ENCODE data around the gene MFSD11. TPM values are rescaled to one million over a fixed set of nuclear protein-coding genes. Genes with fewer than 3 reads are reported as not detected.

The MFSD11 gene
- total RNA-seq, 2 donors from 2014 or later: 49.7 to 52.3 TPM

- Histone ChIP-seq H3K4me1 (ENCODE audit: control insufficient read depth in 1 of 2, low read depth in 2 of 2) (peaks cover 42 to 81% of the 10 kb centered on the region in 2 donors), H3K36me3 (no peaks in the 10 kb centered on the region), H3K27me3 (replicated peaks; ENCODE audit: insufficient read depth) (no peaks in the 10 kb centered on the region), H3K27ac (peak overlapping the region; percentile 94 to 98), H3K9me3 (no peaks in the 10 kb centered on the region), H3K4me3 (peak overlapping the region; percentile 69)
- ATAC-seq (ENCODE audit: insufficient number of reproducible peaks, low FRiP score, low read depth): no peak
- no peak for TF ChIP-seq CTCF (IDR thresholded peaks at IDR 0.05)
- DNase-seq (ENCODE audit: low spot score): no peak
These were observed 37.7 kb upstream of the MFSD11 start for GRCh38 chr17:76700270-76700616.

GRCh38 chr17:76700617-76701470, 37.1 kb upstream of the MFSD11 start:
- Histone ChIP-seq H3K4me1 (ENCODE audit: control insufficient read depth in 1 of 2, low read depth in 2 of 2) (peaks cover 42 to 75% of the 10 kb centered on the region in 2 donors), H3K36me3 (no peaks in the 10 kb centered on the region), H3K4me3 (peak overlapping the region; percentile 69), H3K9me3 (no peaks in the 10 kb centered on the region), H3K27me3 (replicated peaks; ENCODE audit: insufficient read depth) (no peaks in the 10 kb centered on the region), H3K27ac (peak overlapping the region; percentile 94 to 98)
- ATAC-seq (ENCODE audit: insufficient number of reproducible peaks, low FRiP score, low read depth) (peak; percentile 80), DNase-seq (ENCODE audit: low spot score) (peak; percentile 55)
- no peak for TF ChIP-seq CTCF (IDR thresholded peaks at IDR 0.05)

GRCh38 chr17:76701471-76701967, 36.4 kb upstream of the MFSD11 start:
- ATAC-seq (ENCODE audit: insufficient number of reproducible peaks, low FRiP score, low read depth): no peak

GRCh38 chr17:76702076-76702475, 35.8 kb upstream of the MFSD11 start:
- DNase-seq (ENCODE audit: low spot score) (no peak), ATAC-seq (ENCODE audit: insufficient number of reproducible peaks, low FRiP score, low read depth) (no peak)
- Histone ChIP-seq H3K9me3 (no peaks in the 10 kb centered on the region), H3K27ac (peak overlapping the region; percentile 94 to 98), H3K27me3 (replicated peaks; ENCODE audit: insufficient read depth) (no peaks in the 10 kb centered on the region), H3K4me1 (ENCODE audit: control insufficient read depth in 1 of 2, low read depth in 2 of 2) (peaks cover 36 to 71% of the 10 kb centered on the region in 2 donors), H3K4me3 (no peak overlapping the region), H3K36me3 (no peaks in the 10 kb centered on the region)
- no peak for TF ChIP-seq CTCF (IDR thresholded peaks at IDR 0.05)

More at GRCh38 chr17:76701471-76701967, 36.4 kb upstream of the MFSD11 start:
- no peak for DNase-seq (ENCODE audit: low spot score)
- Histone ChIP-seq H3K4me3 (peak overlapping the region; percentile 69), H3K4me1 (ENCODE audit: control insufficient read depth in 1 of 2, low read depth in 2 of 2) (peaks cover 41 to 71% of the 10 kb centered on the region in 2 donors), H3K36me3 (no peaks in the 10 kb centered on the region), H3K27ac (peak overlapping the region; percentile 94 to 98), H3K9me3 (no peaks in the 10 kb centered on the region), H3K27me3 (replicated peaks; ENCODE audit: insufficient read depth) (no peaks in the 10 kb centered on the region)
- TF ChIP-seq CTCF (IDR thresholded peaks at IDR 0.05): no peak

GRCh38 chr17:76702941-76703637, 34.8 kb upstream of the MFSD11 start:
- H3K4me1 ChIP-seq (ENCODE audit: control insufficient read depth in 1 of 2, low read depth in 2 of 2): peaks cover 33 to 71% of the 10 kb centered on the region in 2 donors

More at GRCh38 chr17:76702941-76703637, 34.8 kb upstream of the MFSD11 start:
- H3K27me3 ChIP-seq (replicated peaks; ENCODE audit: insufficient read depth): no peaks in the 10 kb centered on the region
- H3K36me3 ChIP-seq: no peaks in the 10 kb centered on the region
- peak overlapping the region in 1 of 2 donors; percentile 3 for H3K27ac ChIP-seq
- H3K4me3 ChIP-seq: no peak overlapping the region
- ATAC-seq (ENCODE audit: insufficient number of reproducible peaks, low FRiP score, low read depth): no peak
- TF ChIP-seq CTCF (IDR thresholded peaks at IDR 0.05): no peak
- no peaks in the 10 kb centered on the region for H3K9me3 ChIP-seq
- no peak for DNase-seq (ENCODE audit: low spot score)

Data from thoracic aorta (tissue), 2 donors.